Neural cell (in vitro differentiated cells): Measurements from ENCODE around the gene TMPRSS6. TPM values are rescaled to one million over a fixed set of nuclear protein-coding genes. Genes with fewer than 3 reads are reported as not detected.

Experiments used
- H2AFZ ChIP-seq: fragments of 200-600, 300-800 bp; sonication (generic), shearing (Covaris generic); 2 replicates; pipeline ENCODE4 v1.6.0; 2014; ENCODE audit warnings: low read depth, mild to moderate bottlenecking, antibody characterized with exemption, low read length, moderate library complexity
- H3F3A ChIP-seq: fragments of 200-600 bp; shearing (Covaris generic); 2 replicates; pipeline ENCODE4 v1.6.1; 2016; ENCODE audit warnings: mild to moderate bottlenecking, moderate library complexity, mixed read lengths, antibody characterized with exemption, low read length; ENCODE audit not compliant: insufficient read depth, poor library complexity, severe bottlenecking
- H3K27ac ChIP-seq: fragments of 200-600, 300-800 bp; sonication (generic), shearing (Covaris generic); 2 replicates; pipeline ENCODE4 v1.5.1; 2014; ENCODE audit warnings: mild to moderate bottlenecking, low read length, moderate library complexity
- H3K27me3 ChIP-seq: fragments of 300-800, 200-600 bp; sonication (generic), shearing (Covaris generic); 2 replicates; pipeline ENCODE4 v1.6.0; 2014; ENCODE audit warnings: mild to moderate bottlenecking, low read depth, low read length, moderate library complexity; ENCODE audit not compliant: insufficient read depth
- H3K36me3 ChIP-seq: fragments of 300-800, 200-600 bp; sonication (generic), shearing (Covaris generic); 2 replicates; pipeline ENCODE4 v1.5.1; 2014; ENCODE audit warnings: mild to moderate bottlenecking, antibody characterized with exemption, low read length, moderate library complexity; ENCODE audit not compliant: insufficient read depth
- H3K4me2 ChIP-seq: fragments of 300-800, 200-600 bp; sonication (generic), shearing (Covaris generic); 2 replicates; pipeline ENCODE4 v1.6.0; 2014; ENCODE audit warnings: mild to moderate bottlenecking, low read length
- H3K4me3 ChIP-seq: fragments of 300-800, 200-600 bp; sonication (generic), shearing (Covaris generic); 2 replicates; pipeline ENCODE4 v1.5.1; 2014; ENCODE audit warnings: mild to moderate bottlenecking, low read length, moderate library complexity
- H3K79me2 ChIP-seq: fragments of 200-600 bp; shearing (Covaris generic); replicated peaks from 2 replicates; pipeline ENCODE4 v1.6.0; 2014; ENCODE audit warnings: mild to moderate bottlenecking, low read length, moderate library complexity; ENCODE audit not compliant: insufficient read depth
- H3K9ac ChIP-seq: fragments of 300-800, 200-600 bp; sonication (generic), shearing (Covaris generic); 2 replicates; pipeline ENCODE4 v1.6.1; 2016; ENCODE audit warnings: mild to moderate bottlenecking, low read length, mixed read lengths
- H3K9me2 ChIP-seq: fragments of 200-600 bp; shearing (Covaris generic); 2 replicates; pipeline ENCODE4 v1.6.1; 2016; ENCODE audit warnings: mild to moderate bottlenecking, low read length, mixed read lengths; ENCODE audit not compliant: insufficient read depth
- H3K9me3 ChIP-seq: fragments of 200-600, 300-800 bp; sonication (generic), shearing (Covaris generic); 2 replicates; pipeline ENCODE4 v1.6.1; 2016; ENCODE audit warnings: mild to moderate bottlenecking, mixed run types, low read length, moderate library complexity, mixed read lengths
- H4K20me1 ChIP-seq: fragments of 200-600 bp; shearing (Covaris generic); 2 replicates; pipeline ENCODE4 v1.6.1; 2016; ENCODE audit warnings: mild to moderate bottlenecking, mixed run types; ENCODE audit not compliant: insufficient read depth
- EP300 ChIP-seq: fragments of 450-650 bp; conservative IDR thresholded peaks from 2 replicates; pipeline ENCODE4 v1.6.1; 2014; ENCODE audit warnings: antibody characterized with exemption, mild to moderate bottlenecking, moderate library complexity; ENCODE audit not compliant: poor library complexity, severe bottlenecking
- EZH2 ChIP-seq: fragments of 200-600, 300-800 bp; shearing (Covaris generic), sonication (generic); IDR thresholded peaks from 2 replicates; pipeline ENCODE4 v1.6.1; 2014; ENCODE audit warnings: antibody characterized with exemption, low read length, borderline replicate concordance, mild to moderate bottlenecking; ENCODE audit not compliant: insufficient read depth, poor library complexity, severe bottlenecking
- MXI1 ChIP-seq: fragments of 450-650 bp; conservative IDR thresholded peaks from 2 replicates; pipeline ENCODE4 v1.6.1; 2014; ENCODE audit warnings: antibody characterized with exemption, mild to moderate bottlenecking; ENCODE audit not compliant: poor library complexity, severe bottlenecking
- POLR2AphosphoS5 ChIP-seq: IDR thresholded peaks from 2 replicates; pipeline ENCODE4 v1.6.1; 2012
- RAD21 ChIP-seq: fragments of 450-650 bp; conservative IDR thresholded peaks from 2 replicates; pipeline ENCODE4 v1.6.1; 2014; ENCODE audit warnings: antibody characterized with exemption, mild to moderate bottlenecking, moderate library complexity
- SMC3 ChIP-seq: fragments of 450-650 bp; conservative IDR thresholded peaks from 2 replicates; pipeline ENCODE4 v1.6.1; 2014; ENCODE audit warnings: antibody characterized with exemption, mild to moderate bottlenecking, moderate library complexity; ENCODE audit not compliant: poor library complexity
- TAF1 ChIP-seq: IDR thresholded peaks from 2 replicates; pipeline ENCODE4 v1.6.1; 2012; ENCODE audit warnings: low read depth
- polyA plus RNA-seq: library from polyadenylated mRNA; depleted of rRNA; stranded (reverse); fragments of >200 nt; gene quantifications from 2 replicates; pipeline ENCODE4 v1.2.3, GENCODE V29; 2014
- TF ChIP-seq, protein P1 (sequence below): fragments of 450-650 bp; IDR thresholded peaks from 2 replicates; pipeline ENCODE4 v1.5.1; 2014; ENCODE audit warnings: antibody characterized with exemption, mild to moderate bottlenecking, moderate library complexity; ENCODE audit not compliant: poor library complexity, severe bottlenecking
- TF ChIP-seq, protein P2 (sequence below): IDR thresholded peaks from 2 replicates; pipeline ENCODE4 v1.6.1; 2012; ENCODE audit warnings: borderline replicate concordance

Gene TMPRSS6
- polyA plus RNA-seq, 1 donor from 2014 or later = not detected

DNA sequence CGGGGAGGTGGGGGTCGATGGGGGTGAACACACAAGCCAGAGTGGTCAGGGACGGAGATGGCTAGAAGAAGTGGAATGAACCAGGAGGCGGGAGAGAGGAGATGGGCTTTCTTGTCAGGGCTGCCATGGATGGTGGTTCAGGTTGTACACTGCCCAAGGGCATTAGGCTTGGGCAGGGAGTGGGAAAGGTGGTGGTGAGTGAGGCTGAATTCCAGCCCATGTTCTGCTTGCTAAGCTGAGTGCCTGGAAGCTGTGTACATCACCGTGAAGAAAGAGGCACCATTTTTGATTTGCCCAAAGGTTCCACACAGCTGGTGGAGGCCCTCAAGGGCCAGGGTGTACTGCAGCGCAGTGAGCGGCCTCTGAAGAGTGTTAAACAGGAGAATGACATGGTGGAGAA is 23.3 kb upstream of the TMPRSS6 start:
- no peaks in the 10 kb centered on the region for H3K9me3 ChIP-seq
- H3K79me2 ChIP-seq = no peaks in the 10 kb centered on the region
- H3K9ac ChIP-seq = no peak overlapping the region
- no peaks in the 10 kb centered on the region for H3K9me2 ChIP-seq
- H2AFZ ChIP-seq = no peak overlapping the region
- H3K4me2 ChIP-seq = no peak overlapping the region
- H3K27me3 ChIP-seq = no peaks in the 10 kb centered on the region
- no peaks in the 10 kb centered on the region for H4K20me1 ChIP-seq
- TF ChIP-seq EZH2 = no peak
- no peak for TF ChIP-seq SMC3
- TF ChIP-seq POLR2AphosphoS5 = no peak
- TF ChIP-seq, protein P1, sequence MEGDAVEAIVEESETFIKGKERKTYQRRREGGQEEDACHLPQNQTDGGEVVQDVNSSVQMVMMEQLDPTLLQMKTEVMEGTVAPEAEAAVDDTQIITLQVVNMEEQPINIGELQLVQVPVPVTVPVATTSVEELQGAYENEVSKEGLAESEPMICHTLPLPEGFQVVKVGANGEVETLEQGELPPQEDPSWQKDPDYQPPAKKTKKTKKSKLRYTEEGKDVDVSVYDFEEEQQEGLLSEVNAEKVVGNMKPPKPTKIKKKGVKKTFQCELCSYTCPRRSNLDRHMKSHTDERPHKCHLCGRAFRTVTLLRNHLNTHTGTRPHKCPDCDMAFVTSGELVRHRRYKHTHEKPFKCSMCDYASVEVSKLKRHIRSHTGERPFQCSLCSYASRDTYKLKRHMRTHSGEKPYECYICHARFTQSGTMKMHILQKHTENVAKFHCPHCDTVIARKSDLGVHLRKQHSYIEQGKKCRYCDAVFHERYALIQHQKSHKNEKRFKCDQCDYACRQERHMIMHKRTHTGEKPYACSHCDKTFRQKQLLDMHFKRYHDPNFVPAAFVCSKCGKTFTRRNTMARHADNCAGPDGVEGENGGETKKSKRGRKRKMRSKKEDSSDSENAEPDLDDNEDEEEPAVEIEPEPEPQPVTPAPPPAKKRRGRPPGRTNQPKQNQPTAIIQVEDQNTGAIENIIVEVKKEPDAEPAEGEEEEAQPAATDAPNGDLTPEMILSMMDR = no peak
- TF ChIP-seq, protein P2, sequence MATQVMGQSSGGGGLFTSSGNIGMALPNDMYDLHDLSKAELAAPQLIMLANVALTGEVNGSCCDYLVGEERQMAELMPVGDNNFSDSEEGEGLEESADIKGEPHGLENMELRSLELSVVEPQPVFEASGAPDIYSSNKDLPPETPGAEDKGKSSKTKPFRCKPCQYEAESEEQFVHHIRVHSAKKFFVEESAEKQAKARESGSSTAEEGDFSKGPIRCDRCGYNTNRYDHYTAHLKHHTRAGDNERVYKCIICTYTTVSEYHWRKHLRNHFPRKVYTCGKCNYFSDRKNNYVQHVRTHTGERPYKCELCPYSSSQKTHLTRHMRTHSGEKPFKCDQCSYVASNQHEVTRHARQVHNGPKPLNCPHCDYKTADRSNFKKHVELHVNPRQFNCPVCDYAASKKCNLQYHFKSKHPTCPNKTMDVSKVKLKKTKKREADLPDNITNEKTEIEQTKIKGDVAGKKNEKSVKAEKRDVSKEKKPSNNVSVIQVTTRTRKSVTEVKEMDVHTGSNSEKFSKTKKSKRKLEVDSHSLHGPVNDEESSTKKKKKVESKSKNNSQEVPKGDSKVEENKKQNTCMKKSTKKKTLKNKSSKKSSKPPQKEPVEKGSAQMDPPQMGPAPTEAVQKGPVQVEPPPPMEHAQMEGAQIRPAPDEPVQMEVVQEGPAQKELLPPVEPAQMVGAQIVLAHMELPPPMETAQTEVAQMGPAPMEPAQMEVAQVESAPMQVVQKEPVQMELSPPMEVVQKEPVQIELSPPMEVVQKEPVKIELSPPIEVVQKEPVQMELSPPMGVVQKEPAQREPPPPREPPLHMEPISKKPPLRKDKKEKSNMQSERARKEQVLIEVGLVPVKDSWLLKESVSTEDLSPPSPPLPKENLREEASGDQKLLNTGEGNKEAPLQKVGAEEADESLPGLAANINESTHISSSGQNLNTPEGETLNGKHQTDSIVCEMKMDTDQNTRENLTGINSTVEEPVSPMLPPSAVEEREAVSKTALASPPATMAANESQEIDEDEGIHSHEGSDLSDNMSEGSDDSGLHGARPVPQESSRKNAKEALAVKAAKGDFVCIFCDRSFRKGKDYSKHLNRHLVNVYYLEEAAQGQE = no peak
- TF ChIP-seq RAD21 = no peak
- no peak for TF ChIP-seq TAF1
- TF ChIP-seq EP300 = no peak
- TF ChIP-seq MXI1 = no peak
- H3K36me3 ChIP-seq = no peaks in the 10 kb centered on the region
- H3F3A ChIP-seq = no peaks in the 10 kb centered on the region
- H3K4me3 ChIP-seq = no peak overlapping the region
- no peak overlapping the region for H3K27ac ChIP-seq

DNA sequence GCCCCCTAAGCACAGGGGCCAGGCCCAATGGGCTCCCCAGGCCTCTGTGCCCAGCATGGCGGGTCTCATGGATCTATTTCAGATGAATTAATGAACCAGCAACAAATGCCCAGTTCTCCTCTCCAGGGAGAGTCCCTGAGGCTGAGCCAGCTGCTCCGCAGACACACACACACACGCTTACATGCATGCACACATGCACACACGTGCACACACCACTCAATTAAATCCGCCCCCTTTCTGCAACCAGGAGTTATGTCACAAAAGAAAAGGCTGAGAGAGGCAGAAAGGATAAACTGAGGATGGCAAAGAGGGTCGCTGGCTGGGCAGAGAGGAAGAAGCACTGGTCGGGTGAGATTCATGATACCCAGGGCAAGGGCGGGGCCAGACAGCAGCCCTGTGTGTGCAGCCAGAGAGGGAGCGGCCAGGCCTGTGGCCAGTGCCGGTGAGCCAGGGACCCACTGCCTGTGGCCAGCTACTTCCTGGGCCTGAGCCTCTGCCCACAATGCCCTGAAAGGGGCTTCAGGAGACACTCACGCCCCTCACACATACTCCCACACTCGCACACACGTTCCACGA is 20.4 kb upstream of the TMPRSS6 start:
- Histone ChIP-seq H3K4me3 (no peak overlapping the region), H4K20me1 (no peaks in the 10 kb centered on the region), H3K27ac (no peak overlapping the region), H3K4me2 (no peak overlapping the region), H3K9ac (no peak overlapping the region), H3K9me2 (no peaks in the 10 kb centered on the region), H3K27me3 (no peaks in the 10 kb centered on the region), H3F3A (no peaks in the 10 kb centered on the region), H3K79me2 (no peaks in the 10 kb centered on the region), H2AFZ (no peak overlapping the region), H3K9me3 (no peaks in the 10 kb centered on the region), H3K36me3 (no peaks in the 10 kb centered on the region)
- TF ChIP-seq, protein P1 = no peak
